PC-3 (cell line): ENCODE results near the gene WLS.

Experiments used
- EZH2 ChIP-seq: fragments of 300-600 bp; sonication (generic); IDR thresholded peaks from one replicate; pipeline ENCODE4 v1.6.1; 2017; ENCODE audit warnings: antibody characterized with exemption, mild to moderate bottlenecking, low read length; ENCODE audit not compliant: unreplicated experiment
- EZH2phosphoT487 ChIP-seq: fragments of 300-600 bp; sonication (generic); IDR thresholded peaks from 2 replicates; pipeline ENCODE4 v1.6.1; 2018; ENCODE audit warnings: mild to moderate bottlenecking, antibody characterized with exemption, low read length, borderline replicate concordance
- TF ChIP-seq, protein P1 (sequence below): fragments of 300-600 bp; sonication (generic); conservative IDR thresholded peaks from 2 replicates; pipeline ENCODE4 v1.5.1; 2017; ENCODE audit warnings: antibody characterized with exemption, low read depth, mild to moderate bottlenecking, low read length

DNA sequence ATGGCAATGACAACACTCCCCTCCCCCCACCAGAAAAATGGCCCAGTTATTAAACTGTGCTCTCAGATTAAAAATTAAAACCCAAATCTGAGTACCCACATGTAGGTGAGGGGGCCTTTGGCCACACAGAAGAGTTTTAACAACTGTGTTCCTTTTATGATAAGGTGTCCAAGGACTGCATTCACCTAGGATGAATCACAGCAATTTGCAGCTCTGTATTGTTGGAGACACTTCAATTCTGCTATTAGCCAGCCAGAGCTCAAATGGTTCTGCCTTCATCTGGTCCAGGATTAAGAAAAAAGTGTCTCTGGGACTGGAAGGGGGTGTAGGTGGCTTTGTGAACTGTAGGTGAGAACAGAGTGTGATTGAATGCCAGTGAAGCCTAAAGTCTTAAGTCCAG lies 138.6 kb downstream of the WLS start:
- TF ChIP-seq EZH2: no peak
- TF ChIP-seq, protein P1, sequence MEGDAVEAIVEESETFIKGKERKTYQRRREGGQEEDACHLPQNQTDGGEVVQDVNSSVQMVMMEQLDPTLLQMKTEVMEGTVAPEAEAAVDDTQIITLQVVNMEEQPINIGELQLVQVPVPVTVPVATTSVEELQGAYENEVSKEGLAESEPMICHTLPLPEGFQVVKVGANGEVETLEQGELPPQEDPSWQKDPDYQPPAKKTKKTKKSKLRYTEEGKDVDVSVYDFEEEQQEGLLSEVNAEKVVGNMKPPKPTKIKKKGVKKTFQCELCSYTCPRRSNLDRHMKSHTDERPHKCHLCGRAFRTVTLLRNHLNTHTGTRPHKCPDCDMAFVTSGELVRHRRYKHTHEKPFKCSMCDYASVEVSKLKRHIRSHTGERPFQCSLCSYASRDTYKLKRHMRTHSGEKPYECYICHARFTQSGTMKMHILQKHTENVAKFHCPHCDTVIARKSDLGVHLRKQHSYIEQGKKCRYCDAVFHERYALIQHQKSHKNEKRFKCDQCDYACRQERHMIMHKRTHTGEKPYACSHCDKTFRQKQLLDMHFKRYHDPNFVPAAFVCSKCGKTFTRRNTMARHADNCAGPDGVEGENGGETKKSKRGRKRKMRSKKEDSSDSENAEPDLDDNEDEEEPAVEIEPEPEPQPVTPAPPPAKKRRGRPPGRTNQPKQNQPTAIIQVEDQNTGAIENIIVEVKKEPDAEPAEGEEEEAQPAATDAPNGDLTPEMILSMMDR: no peak
- TF ChIP-seq EZH2phosphoT487: no peak
